Endodermal cell (in vitro differentiated cells): ENCODE data around the gene PSAPL1. TPM values are rescaled to one million over a fixed set of nuclear protein-coding genes. Genes with fewer than 3 reads are reported as not detected.

ENCODE experiments used
- DNase-seq: peaks from one replicate; pipeline ENCODE4 v3.0.0-alpha.2; 2017
- H3K27ac ChIP-seq: 2 replicates; pipeline ENCODE4 v1.5.1; 2013; ENCODE audit warnings: mild to moderate bottlenecking, low read depth, low read length, moderate library complexity
- H3K27me3 ChIP-seq: 2 replicates; pipeline ENCODE4 v1.6.1; 2013; ENCODE audit warnings: mild to moderate bottlenecking, low read length, moderate library complexity; ENCODE audit not compliant: insufficient read depth, control insufficient read depth, poor library complexity, severe bottlenecking
- H3K36me3 ChIP-seq: 2 replicates; pipeline ENCODE4 v1.7.0; 2013; ENCODE audit warnings: mild to moderate bottlenecking, low read length, moderate library complexity; ENCODE audit not compliant: control insufficient read depth, insufficient read depth
- H3K4me1 ChIP-seq: one replicate; pipeline ENCODE4 v1.7.0; 2013; ENCODE audit warnings: low read length; ENCODE audit not compliant: control insufficient read depth, insufficient read depth
- H3K4me3 ChIP-seq: 2 replicates; pipeline ENCODE4 v1.5.1; 2013; ENCODE audit warnings: mild to moderate bottlenecking, low read length, moderate library complexity
- H3K9ac ChIP-seq: 2 replicates; pipeline ENCODE4 v1.6.1; 2013; ENCODE audit warnings: mild to moderate bottlenecking, low read length, moderate library complexity; ENCODE audit not compliant: poor library complexity, severe bottlenecking; ENCODE audit errors: extremely low read depth
- H3K9me3 ChIP-seq: 2 replicates; pipeline ENCODE4 v1.6.1; 2013; ENCODE audit warnings: mild to moderate bottlenecking, low read length, moderate library complexity; ENCODE audit not compliant: control insufficient read depth
- H3K27ac Mint-ChIP-seq: 2 replicates; pipeline ENCODE4 v1.8.0; 2020; ENCODE audit warnings: mixed read lengths
- H3K27me3 Mint-ChIP-seq: 2 replicates; pipeline ENCODE4 v1.8.0; 2021; ENCODE audit warnings: mild to moderate bottlenecking, mixed read lengths; ENCODE audit not compliant: insufficient read depth
- H3K36me3 Mint-ChIP-seq: 2 replicates; pipeline ENCODE4 v1.8.0; 2020; ENCODE audit warnings: low read depth, mixed read lengths
- H3K4me1 Mint-ChIP-seq: 2 replicates; pipeline ENCODE4 v1.8.0; 2020; ENCODE audit warnings: mixed read lengths
- H3K4me3 Mint-ChIP-seq: 2 replicates; pipeline ENCODE4 v1.8.0; 2020; ENCODE audit warnings: mild to moderate bottlenecking, moderate library complexity, mixed read lengths
- H3K9me3 Mint-ChIP-seq: 2 replicates; pipeline ENCODE4 v1.8.0; 2020; ENCODE audit warnings: mild to moderate bottlenecking, mixed read lengths
- WGBS, 2 experiments: methylation state at CpG; one replicate each; pipeline versions ENCODE4 v1.1.5 to v1.1.7; 2013; ENCODE audit warnings: missing lambda C conversion rate in 2 of 2, mixed read lengths in 1 of 2; ENCODE audit not compliant: insufficient coverage in 1 of 2, insufficient read length in 1 of 2; 5-methylcytosine and 5-hydroxymethylcytosine counted together
- total RNA-seq, 2 donors: library from RNA; stranded (reverse); fragmentation: NEBNext Ultra II Directional in 1 of 2; extraction: Animal tissue kit (Norgen Biotek cat#: 25700) in 1 of 2; gene quantifications; 2 replicates in 1 of 2; 3 replicates in 1 of 2; pipeline ENCODE4 v1.2.1, GENCODE V29; 2021
- TF ChIP-seq, protein P1 (sequence below): fragments of 200-600 bp; sonication (generic); conservative IDR thresholded peaks from 2 replicates; pipeline ENCODE4 v1.5.0; 2021; ENCODE audit warnings: antibody characterized with exemption, mild to moderate bottlenecking

Gene PSAPL1
- total RNA-seq, 2 donors from 2014 or later, result 0.13 to 0.24 TPM

DNA sequence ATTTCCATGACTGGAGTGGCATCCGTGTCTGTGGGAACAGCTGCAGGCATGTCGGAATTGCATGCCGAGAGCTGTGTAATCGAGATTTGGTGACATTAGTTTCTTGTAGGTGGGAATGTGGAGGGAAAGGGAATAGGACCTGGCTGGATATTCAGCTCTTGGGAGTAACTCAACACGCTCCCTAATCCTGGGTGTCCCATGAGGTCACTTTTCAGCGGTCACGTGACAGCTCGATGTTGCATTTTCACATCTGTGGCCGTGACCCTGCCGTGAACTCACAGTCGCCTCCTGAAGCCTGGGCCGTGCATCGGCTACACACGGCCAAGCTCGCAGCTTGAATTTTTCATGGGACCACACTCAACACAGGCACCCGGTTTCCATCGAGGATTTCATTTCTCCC, 25.8 kb upstream of the PSAPL1 start:
- H3K27ac Mint-ChIP-seq, result no peak overlapping the region
- Histone ChIP-seq H3K27ac (no peak overlapping the region), H3K9ac (no peak overlapping the region), H3K36me3 (no peaks in the 10 kb centered on the region), H3K27me3 (no peaks in the 10 kb centered on the region), H3K9me3 (no peaks in the 10 kb centered on the region), H3K4me1 (no peaks in the 10 kb centered on the region), H3K4me3 (no peak overlapping the region)
- WGBS, 2 experiments, result 89% methylated on average over 16 to 17 of the region's 17 CpGs
- H3K27me3 Mint-ChIP-seq, result no peaks in the 10 kb centered on the region
- no peak overlapping the region for H3K4me3 Mint-ChIP-seq
- no peaks in the 10 kb centered on the region for H3K36me3 Mint-ChIP-seq
- H3K9me3 Mint-ChIP-seq, result peaks cover 3% of the 10 kb centered on the region
- no peak for DNase-seq
- H3K4me1 Mint-ChIP-seq, result no peaks in the 10 kb centered on the region
- TF ChIP-seq, protein P1, sequence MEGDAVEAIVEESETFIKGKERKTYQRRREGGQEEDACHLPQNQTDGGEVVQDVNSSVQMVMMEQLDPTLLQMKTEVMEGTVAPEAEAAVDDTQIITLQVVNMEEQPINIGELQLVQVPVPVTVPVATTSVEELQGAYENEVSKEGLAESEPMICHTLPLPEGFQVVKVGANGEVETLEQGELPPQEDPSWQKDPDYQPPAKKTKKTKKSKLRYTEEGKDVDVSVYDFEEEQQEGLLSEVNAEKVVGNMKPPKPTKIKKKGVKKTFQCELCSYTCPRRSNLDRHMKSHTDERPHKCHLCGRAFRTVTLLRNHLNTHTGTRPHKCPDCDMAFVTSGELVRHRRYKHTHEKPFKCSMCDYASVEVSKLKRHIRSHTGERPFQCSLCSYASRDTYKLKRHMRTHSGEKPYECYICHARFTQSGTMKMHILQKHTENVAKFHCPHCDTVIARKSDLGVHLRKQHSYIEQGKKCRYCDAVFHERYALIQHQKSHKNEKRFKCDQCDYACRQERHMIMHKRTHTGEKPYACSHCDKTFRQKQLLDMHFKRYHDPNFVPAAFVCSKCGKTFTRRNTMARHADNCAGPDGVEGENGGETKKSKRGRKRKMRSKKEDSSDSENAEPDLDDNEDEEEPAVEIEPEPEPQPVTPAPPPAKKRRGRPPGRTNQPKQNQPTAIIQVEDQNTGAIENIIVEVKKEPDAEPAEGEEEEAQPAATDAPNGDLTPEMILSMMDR, result no peak

DNA sequence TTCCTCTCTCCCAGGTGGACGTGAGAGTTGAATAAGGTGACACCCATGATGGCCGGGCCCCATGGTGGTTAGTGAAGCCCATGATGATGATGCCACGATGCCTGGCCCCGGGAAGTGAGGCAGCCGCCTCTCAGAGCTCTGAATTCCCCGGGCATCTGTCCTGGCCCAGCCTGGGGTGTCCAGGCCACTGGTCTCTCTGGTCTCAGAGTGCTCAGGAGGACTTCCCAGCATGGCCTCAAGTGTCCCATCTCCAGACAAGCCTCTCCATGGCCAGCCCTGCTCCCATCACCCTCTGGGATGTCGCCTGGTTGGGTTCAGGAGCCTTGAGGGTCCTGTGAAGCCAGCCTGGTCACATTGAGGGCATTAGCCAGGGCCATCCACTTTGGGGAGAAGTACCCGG, 24.7 kb upstream of the PSAPL1 start:
- H3K27ac Mint-ChIP-seq, result no peak overlapping the region
- H3K27ac ChIP-seq, result no peak overlapping the region
- H3K27me3 Mint-ChIP-seq, result no peaks in the 10 kb centered on the region
- no peaks in the 10 kb centered on the region for H3K36me3 ChIP-seq
- WGBS, 2 experiments, result 90 to 100% methylated on average over 6 to 8 of the region's 8 CpGs
- no peak overlapping the region for H3K9ac ChIP-seq
- no peaks in the 10 kb centered on the region for H3K9me3 Mint-ChIP-seq
- no peaks in the 10 kb centered on the region for H3K9me3 ChIP-seq
- no peak for DNase-seq
- no peak overlapping the region for H3K4me3 Mint-ChIP-seq
- TF ChIP-seq, protein P1, result no peak
- no peaks in the 10 kb centered on the region for H3K4me1 ChIP-seq
- H3K4me3 ChIP-seq, result no peak overlapping the region
- no peaks in the 10 kb centered on the region for H3K27me3 ChIP-seq
- H3K4me1 Mint-ChIP-seq, result no peaks in the 10 kb centered on the region
- H3K36me3 Mint-ChIP-seq, result no peaks in the 10 kb centered on the region

DNA sequence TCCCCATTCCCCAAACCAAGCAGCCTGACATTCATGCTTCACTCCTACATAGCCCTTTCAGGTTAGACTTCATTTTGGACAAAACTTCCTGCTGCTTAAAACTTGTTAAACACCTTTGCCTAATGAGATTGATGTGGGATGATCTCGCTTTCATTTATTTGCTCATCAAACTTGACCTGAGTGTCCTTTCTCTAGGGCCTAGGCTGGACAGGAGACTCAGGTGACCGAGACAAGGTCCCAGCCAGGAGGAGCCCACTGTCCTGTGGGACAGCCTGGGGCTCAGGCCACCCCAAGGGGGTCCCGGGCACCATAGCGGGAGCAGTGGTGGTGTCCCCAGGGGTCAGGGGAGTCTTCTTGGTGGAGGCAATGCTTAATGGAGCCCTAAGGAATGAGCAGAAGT, 23.7 kb upstream of the PSAPL1 start:
- H3K36me3 Mint-ChIP-seq, result no peaks in the 10 kb centered on the region
- TF ChIP-seq, protein P1, result no peak
- H3K4me3 ChIP-seq, result no peak overlapping the region
- DNase-seq, result no peak
- H3K4me1 Mint-ChIP-seq, result no peaks in the 10 kb centered on the region
- no peaks in the 10 kb centered on the region for H3K36me3 ChIP-seq
- H3K4me3 Mint-ChIP-seq, result no peak overlapping the region
- no peak overlapping the region for H3K27ac ChIP-seq
- no peak overlapping the region for H3K9ac ChIP-seq
- no peaks in the 10 kb centered on the region for H3K27me3 ChIP-seq
- no peaks in the 10 kb centered on the region for H3K4me1 ChIP-seq
- H3K27me3 Mint-ChIP-seq, result no peaks in the 10 kb centered on the region
- no peaks in the 10 kb centered on the region for H3K9me3 Mint-ChIP-seq
- 91% methylated on average over 4 of the region's 4 CpGs; no CpG with 5 or more reads in 1 of the 2 experiments for whole genome bisulfite sequencing, 2 experiments
- no peak overlapping the region for H3K27ac Mint-ChIP-seq
- H3K9me3 ChIP-seq, result no peaks in the 10 kb centered on the region
